ENCODE results near the gene NSUN5.
"Not testable (repeated sequence)": the region's sequence is repeated elsewhere in the genome, so short reads cannot be mapped to it uniquely, and the experiment has no call there.

NSUN5 gene

DNA sequence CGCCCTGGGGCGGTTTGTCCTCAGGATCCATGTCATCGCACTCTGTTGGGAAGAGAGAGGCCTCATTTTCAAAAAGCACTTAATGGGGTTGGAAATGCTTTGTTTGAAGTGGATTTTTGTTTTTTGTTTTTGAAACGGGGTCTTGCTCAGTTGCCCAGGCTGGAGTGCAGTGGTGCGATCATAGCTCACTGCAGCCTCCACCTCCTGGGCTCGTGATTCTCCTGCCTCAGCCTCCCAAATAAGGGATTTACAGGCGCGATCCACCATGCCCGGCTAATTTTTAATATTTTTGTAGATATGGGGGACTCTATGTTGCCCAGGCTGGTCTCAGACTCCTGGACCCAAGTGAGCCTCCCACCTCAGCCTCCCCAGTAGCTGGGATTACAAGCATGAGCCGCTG is 20.1 kb upstream of the NSUN5 start:
- Histone ChIP-seq H3K4me1 (ENCODE audit: control insufficient read depth in 5 of 5, insufficient read depth in 5 of 5, low read length in 5 of 5) (peaks cover 0 to 22% (median 12%) of the 10 kb centered on the region in 5 donors), H3K27ac (ENCODE audit: low read depth, low read length) (no peak overlapping the region), H3K4me3 (ENCODE audit: low read depth in 1 of 5, low read length in 5 of 5) (no peak overlapping the region), H3K36me3 (ENCODE audit: control insufficient read depth in 5 of 5, insufficient read depth in 5 of 5, low read length in 5 of 5) (no peaks in the 10 kb centered on the region), H3K27me3 (ENCODE audit: control insufficient read depth in 5 of 5, insufficient read depth in 4 of 5, low read length in 5 of 5) (no peaks in the 10 kb centered on the region), H3K9ac (ENCODE audit: low read length in 5 of 5) (no peak overlapping the region), H3K9me3 (ENCODE audit: control insufficient read depth in 5 of 5, low read length in 5 of 5) (no peaks in the 10 kb centered on the region)

DNA sequence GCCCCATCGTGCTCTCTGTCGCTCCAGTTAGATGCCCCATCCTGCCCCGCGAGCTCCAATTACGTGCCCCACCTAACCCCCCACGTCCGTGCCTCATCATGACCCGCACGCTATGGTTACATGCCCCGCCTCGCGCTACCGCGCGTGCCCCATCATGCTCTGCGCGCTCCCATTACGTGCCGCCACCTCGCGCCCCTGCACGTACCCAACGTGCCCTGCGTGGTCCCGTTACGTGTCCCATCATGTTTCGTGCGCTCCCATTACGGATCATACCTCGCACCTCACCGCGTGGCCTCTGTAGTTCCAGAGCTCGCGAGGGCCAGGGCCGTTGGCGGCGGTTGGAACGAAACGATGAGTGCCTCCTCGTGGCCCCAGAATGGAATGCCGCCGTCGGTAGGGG is 19.3 kb upstream of the NSUN5 start, which contains the start of the genes FKBP6 and TRIM50:
Gene FKBP6 (plus strand): TSS at position 240 of the 400 bp plus-strand sequence. CDS start 268 bp downstream, outside the sequence.
Gene TRIM50 (minus strand): TSS at position 161 of the 400 bp plus-strand sequence. CDS start 3,295 bp downstream, outside the sequence.
- H3K4me1 ChIP-seq (ENCODE audit: control insufficient read depth in 5 of 5, insufficient read depth in 5 of 5, low read length in 5 of 5) = peaks cover 0 to 24% (median 12%) of the 10 kb centered on the region in 5 donors
- H3K27ac ChIP-seq (ENCODE audit: low read depth, low read length); H3K27me3 ChIP-seq (ENCODE audit: control insufficient read depth in 5 of 5, insufficient read depth in 4 of 5, low read length in 5 of 5); H3K36me3 ChIP-seq (ENCODE audit: control insufficient read depth in 5 of 5, insufficient read depth in 5 of 5, low read length in 5 of 5); H3K9me3 ChIP-seq (ENCODE audit: control insufficient read depth in 5 of 5, low read length in 5 of 5); H3K4me3 ChIP-seq (ENCODE audit: low read depth in 1 of 5, low read length in 5 of 5); H3K9ac ChIP-seq (ENCODE audit: low read length in 5 of 5): not testable (repeated sequence)

DNA sequence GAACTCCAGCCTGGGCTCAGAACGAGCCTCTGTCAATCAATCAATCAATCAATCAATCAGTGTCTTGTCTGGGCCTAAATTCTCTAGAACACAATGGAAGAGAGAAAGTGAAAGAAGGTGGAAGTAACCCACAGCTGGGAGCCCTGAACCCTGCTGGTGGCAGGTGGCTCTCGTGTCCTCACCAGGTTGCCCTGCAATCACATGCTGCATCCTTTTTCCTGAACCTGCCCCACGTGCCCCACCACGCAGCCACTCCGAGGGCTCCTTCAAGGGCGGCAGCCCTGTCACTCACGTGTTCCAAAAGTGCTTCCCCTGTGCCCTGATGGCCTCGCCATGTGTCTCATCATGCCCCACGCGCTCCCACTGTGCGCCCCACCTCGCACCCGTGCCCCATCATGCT is 18.8 kb upstream of the NSUN5 start:
- H3K36me3 ChIP-seq (ENCODE audit: control insufficient read depth in 5 of 5, insufficient read depth in 5 of 5, low read length in 5 of 5); H3K9me3 ChIP-seq (ENCODE audit: control insufficient read depth in 5 of 5, low read length in 5 of 5); H3K4me3 ChIP-seq (ENCODE audit: low read depth in 1 of 5, low read length in 5 of 5); H3K27me3 ChIP-seq (ENCODE audit: control insufficient read depth in 5 of 5, insufficient read depth in 4 of 5, low read length in 5 of 5); H3K27ac ChIP-seq (ENCODE audit: low read depth, low read length); H3K9ac ChIP-seq (ENCODE audit: low read length in 5 of 5): not testable (repeated sequence)
- peaks cover 0 to 24% (median 12%) of the 10 kb centered on the region in 5 donors for H3K4me1 ChIP-seq (ENCODE audit: control insufficient read depth in 5 of 5, insufficient read depth in 5 of 5, low read length in 5 of 5)

DNA sequence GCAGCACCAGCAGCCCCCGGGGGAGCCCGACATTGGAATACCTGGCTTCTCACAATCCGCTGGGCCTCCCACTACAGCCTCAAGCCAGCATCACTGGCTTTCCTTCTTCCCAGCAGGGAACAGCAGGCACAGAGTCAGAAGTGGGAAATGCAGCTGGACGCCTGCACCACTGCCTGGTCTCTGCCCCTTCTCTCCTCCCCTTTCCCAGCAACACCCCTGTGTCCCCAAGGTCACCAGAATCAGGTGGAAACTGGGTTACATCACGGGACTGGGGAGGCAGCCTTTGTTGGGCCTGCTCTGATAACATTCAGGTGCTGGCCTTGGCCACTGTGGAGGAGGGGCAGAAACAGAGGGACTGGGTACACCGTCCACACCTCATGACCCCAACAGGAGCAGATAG is 16.8 kb upstream of the NSUN5 start:
- H3K4me3 ChIP-seq (ENCODE audit: low read depth in 1 of 5, low read length in 5 of 5); H3K9me3 ChIP-seq (ENCODE audit: control insufficient read depth in 5 of 5, low read length in 5 of 5); H3K9ac ChIP-seq (ENCODE audit: low read length in 5 of 5); H3K27ac ChIP-seq (ENCODE audit: low read depth, low read length); H3K36me3 ChIP-seq (ENCODE audit: control insufficient read depth in 5 of 5, insufficient read depth in 5 of 5, low read length in 5 of 5); H3K27me3 ChIP-seq (ENCODE audit: control insufficient read depth in 5 of 5, insufficient read depth in 4 of 5, low read length in 5 of 5): not testable (repeated sequence)
- peaks cover 0 to 18% (median 10%) of the 10 kb centered on the region in 5 donors for H3K4me1 ChIP-seq (ENCODE audit: control insufficient read depth in 5 of 5, insufficient read depth in 5 of 5, low read length in 5 of 5)

DNA sequence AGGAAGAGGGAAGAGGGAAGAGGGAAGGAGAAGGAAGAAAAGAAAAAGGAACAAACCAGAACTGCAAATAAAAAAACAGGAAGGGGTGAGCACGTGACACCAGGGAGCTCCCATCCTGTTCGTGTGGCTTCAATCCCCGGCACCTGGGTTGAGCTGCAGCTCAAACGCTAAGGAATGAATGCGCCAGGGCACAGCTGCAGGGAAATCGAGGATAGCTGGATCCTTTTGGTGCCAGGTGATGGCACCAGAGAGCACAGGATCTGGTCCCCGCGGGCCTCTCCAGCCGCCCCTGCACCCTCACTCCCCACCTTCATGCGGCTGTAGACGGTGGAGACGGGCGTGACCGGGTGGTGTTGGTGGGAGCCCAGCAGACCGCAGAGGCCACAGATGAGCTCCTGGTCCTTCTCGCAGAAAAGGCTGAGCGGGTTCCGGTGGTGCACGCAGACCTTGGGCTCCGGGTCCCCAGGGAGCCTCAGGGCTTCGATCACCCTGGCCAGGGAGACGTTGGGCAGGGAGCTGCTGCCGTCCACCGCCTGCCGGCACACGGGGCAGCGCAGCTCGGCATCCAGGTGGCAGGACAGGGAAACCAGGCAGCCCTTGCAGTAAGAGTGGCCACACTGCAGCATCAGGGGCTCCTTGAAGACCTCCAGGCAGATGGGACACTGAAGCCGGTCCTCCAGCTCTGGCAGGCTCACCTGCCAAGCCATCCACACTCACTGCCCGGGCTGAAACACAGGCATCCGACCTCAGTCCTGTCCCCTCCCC is 15.6 kb upstream of the NSUN5 start:
- H3K27me3 ChIP-seq (ENCODE audit: control insufficient read depth in 5 of 5, insufficient read depth in 4 of 5, low read length in 5 of 5); H3K9me3 ChIP-seq (ENCODE audit: control insufficient read depth in 5 of 5, low read length in 5 of 5); H3K27ac ChIP-seq (ENCODE audit: low read depth, low read length); H3K36me3 ChIP-seq (ENCODE audit: control insufficient read depth in 5 of 5, insufficient read depth in 5 of 5, low read length in 5 of 5): not testable (repeated sequence)
- peak overlapping the region in 1 of 5 donors; percentile 23 for H3K9ac ChIP-seq (ENCODE audit: low read length in 5 of 5)
- H3K4me1 ChIP-seq (ENCODE audit: control insufficient read depth in 5 of 5, insufficient read depth in 5 of 5, low read length in 5 of 5) = peaks cover 0 to 13% (median 10%) of the 10 kb centered on the region in 5 donors
- H3K4me3 ChIP-seq (ENCODE audit: low read depth in 1 of 5, low read length in 5 of 5) = peak overlapping the region in 3 of 5 donors; percentile 43 to 59 (median 48)

DNA sequence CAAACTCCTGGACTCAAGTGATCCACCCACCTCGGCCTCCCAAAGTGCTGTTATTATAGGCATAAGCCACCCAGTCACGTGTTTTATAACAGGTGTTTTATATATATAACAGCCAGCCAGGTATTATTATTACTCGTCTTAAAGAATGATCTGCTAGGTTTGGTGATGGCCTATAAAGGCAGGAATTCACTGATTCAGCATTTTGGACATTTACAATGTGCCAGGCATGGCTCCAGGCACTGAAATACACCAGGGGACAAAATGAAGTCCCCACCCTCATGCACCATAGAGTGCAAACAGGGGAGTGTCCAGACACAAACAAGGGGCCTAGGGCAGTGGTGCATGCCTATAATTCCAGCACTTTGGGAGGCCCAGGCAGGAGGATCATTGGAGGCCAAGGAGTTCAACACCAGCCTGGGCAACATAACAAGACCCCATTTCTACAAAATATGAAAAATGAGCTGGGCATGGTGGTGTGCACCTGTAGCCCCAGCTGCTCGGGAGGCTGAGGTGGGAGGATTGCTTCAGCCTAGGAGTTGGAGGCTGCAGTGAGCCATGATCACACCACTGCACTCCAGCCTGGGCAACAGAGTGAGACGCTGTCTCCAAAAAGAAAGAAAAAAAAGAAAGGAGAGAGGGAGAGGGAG is 14.9 kb upstream of the NSUN5 start:
- not testable (repeated sequence) for H3K27ac ChIP-seq (ENCODE audit: low read depth, low read length); H3K36me3 ChIP-seq (ENCODE audit: control insufficient read depth in 5 of 5, insufficient read depth in 5 of 5, low read length in 5 of 5); H3K27me3 ChIP-seq (ENCODE audit: control insufficient read depth in 5 of 5, insufficient read depth in 4 of 5, low read length in 5 of 5); H3K9me3 ChIP-seq (ENCODE audit: control insufficient read depth in 5 of 5, low read length in 5 of 5); H3K9ac ChIP-seq (ENCODE audit: low read length in 5 of 5)
- Histone ChIP-seq H3K4me3 (ENCODE audit: low read depth in 1 of 5, low read length in 5 of 5) (peak overlapping the region in 2 of 5 donors; percentile 48 to 59), H3K4me1 (ENCODE audit: control insufficient read depth in 5 of 5, insufficient read depth in 5 of 5, low read length in 5 of 5) (peaks cover 0 to 13% (median 10%) of the 10 kb centered on the region in 5 donors)

DNA sequence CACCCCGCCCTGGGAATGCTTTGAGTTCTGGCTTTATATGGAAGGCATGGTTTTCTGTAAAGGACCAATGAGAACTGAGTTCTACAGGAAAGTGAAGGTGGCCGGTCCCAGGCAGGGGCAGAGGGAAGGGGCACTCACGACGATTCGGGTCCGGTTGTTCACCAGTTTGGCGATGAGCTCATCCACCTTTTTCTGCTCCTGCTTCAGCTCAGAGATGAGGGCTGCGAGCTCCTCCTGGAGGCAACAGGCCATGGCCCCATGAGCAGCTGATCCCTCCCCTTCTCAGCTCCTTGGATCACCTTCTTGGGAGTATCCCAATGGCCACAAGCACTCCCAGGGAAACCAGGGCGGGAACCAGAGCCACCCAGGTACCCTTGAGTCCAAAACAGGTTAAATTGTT is 11.4 kb upstream of the NSUN5 start:
- H3K9ac ChIP-seq (ENCODE audit: low read length in 5 of 5); H3K27me3 ChIP-seq (ENCODE audit: control insufficient read depth in 5 of 5, insufficient read depth in 4 of 5, low read length in 5 of 5); H3K4me3 ChIP-seq (ENCODE audit: low read depth in 1 of 5, low read length in 5 of 5); H3K9me3 ChIP-seq (ENCODE audit: control insufficient read depth in 5 of 5, low read length in 5 of 5); H3K27ac ChIP-seq (ENCODE audit: low read depth, low read length); H3K36me3 ChIP-seq (ENCODE audit: control insufficient read depth in 5 of 5, insufficient read depth in 5 of 5, low read length in 5 of 5): not testable (repeated sequence)
- H3K4me1 ChIP-seq (ENCODE audit: control insufficient read depth in 5 of 5, insufficient read depth in 5 of 5, low read length in 5 of 5) = peaks cover 0 to 13% (median 10%) of the 10 kb centered on the region in 5 donors

DNA sequence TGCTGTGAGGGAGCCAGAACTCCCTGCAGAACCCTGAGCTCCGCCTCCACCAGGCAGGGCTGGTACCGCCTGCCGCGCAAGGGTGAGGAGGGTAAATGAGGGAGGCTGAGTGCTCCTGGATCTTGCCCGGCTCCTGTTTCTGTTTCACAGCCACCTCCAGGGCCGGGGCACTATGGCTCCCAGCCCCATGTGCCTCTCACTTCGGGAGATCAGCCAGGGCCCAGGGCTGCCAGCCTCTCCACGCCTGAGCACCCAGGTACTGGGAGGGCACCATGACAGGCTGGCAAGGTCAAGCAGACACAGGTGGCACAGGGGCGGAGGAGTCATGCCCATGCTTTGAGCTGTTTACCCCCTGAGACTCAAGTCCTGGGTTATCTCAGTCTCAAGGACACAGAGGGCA is 10.9 kb upstream of the NSUN5 start:
- H3K9ac ChIP-seq (ENCODE audit: low read length in 5 of 5); H3K36me3 ChIP-seq (ENCODE audit: control insufficient read depth in 5 of 5, insufficient read depth in 5 of 5, low read length in 5 of 5); H3K27me3 ChIP-seq (ENCODE audit: control insufficient read depth in 5 of 5, insufficient read depth in 4 of 5, low read length in 5 of 5); H3K27ac ChIP-seq (ENCODE audit: low read depth, low read length); H3K4me3 ChIP-seq (ENCODE audit: low read depth in 1 of 5, low read length in 5 of 5); H3K9me3 ChIP-seq (ENCODE audit: control insufficient read depth in 5 of 5, low read length in 5 of 5): not testable (repeated sequence)
- peaks cover 0 to 11% (median 9%) of the 10 kb centered on the region in 5 donors for H3K4me1 ChIP-seq (ENCODE audit: control insufficient read depth in 5 of 5, insufficient read depth in 5 of 5, low read length in 5 of 5)

DNA sequence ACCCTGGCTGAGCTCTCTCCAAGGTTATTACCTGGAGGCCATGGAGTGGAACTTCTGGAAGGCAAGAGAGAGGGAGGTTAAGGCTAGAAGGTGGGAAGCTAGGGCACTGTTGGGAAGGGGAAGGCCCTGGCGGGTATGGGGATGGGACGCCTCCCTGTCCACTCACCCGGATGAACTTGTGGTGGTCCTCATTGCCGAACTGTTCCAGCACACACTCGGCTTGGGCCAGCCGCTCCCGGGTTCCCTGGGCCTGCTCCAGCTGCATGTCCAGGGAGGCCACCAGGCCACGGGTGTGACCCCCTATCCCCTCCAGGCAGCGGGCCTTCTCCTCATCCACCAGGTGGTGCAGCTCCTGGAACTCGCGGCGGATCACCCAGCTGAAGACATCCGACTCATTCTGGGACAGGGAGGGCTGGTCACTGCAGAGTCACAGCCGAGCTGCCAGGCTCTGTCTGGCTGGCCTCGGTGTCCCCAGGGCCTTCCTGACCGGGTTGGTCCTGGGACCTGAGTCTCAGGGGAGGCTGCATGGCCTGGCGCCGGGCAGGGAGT is 10.1 kb upstream of the NSUN5 start:
- H3K9ac ChIP-seq (ENCODE audit: low read length in 5 of 5); H3K9me3 ChIP-seq (ENCODE audit: control insufficient read depth in 5 of 5, low read length in 5 of 5); H3K27me3 ChIP-seq (ENCODE audit: control insufficient read depth in 5 of 5, insufficient read depth in 4 of 5, low read length in 5 of 5); H3K4me3 ChIP-seq (ENCODE audit: low read depth in 1 of 5, low read length in 5 of 5); H3K36me3 ChIP-seq (ENCODE audit: control insufficient read depth in 5 of 5, insufficient read depth in 5 of 5, low read length in 5 of 5); H3K27ac ChIP-seq (ENCODE audit: low read depth, low read length); H3K4me1 ChIP-seq (ENCODE audit: control insufficient read depth in 5 of 5, insufficient read depth in 5 of 5, low read length in 5 of 5): not testable (repeated sequence)

DNA sequence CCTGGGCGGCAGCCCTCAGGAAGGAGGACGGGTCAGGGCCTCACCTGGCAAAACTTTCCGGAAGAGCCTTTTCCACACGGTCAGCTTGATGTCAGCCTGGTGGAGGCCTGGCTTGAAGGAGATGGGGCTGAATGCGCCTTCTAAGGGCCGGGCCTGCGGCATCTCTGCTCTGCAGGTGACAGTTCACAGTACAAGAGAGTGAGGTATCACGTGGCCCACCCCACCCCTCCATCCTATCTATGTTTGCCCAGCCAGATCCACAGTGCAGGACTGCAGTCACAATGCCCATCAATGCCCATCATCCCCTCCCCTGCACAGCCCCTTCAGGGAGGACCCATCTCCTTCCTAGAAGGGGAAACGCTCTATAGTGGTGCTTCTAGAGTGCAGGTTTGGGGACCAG is 7.9 kb upstream of the NSUN5 start:
- H3K27me3 ChIP-seq (ENCODE audit: control insufficient read depth in 5 of 5, insufficient read depth in 4 of 5, low read length in 5 of 5) = peaks cover 0 to 3% (median 0%) of the 10 kb centered on the region in 5 donors
- no peak overlapping the region for H3K4me3 ChIP-seq (ENCODE audit: low read depth in 1 of 5, low read length in 5 of 5)
- H3K4me1 ChIP-seq (ENCODE audit: control insufficient read depth in 5 of 5, insufficient read depth in 5 of 5, low read length in 5 of 5) = peaks cover 0 to 5% (median 0%) of the 10 kb centered on the region in 5 donors
- no peak overlapping the region for H3K27ac ChIP-seq (ENCODE audit: low read depth, low read length)
- H3K36me3 ChIP-seq (ENCODE audit: control insufficient read depth in 5 of 5, insufficient read depth in 5 of 5, low read length in 5 of 5) = no peaks in the 10 kb centered on the region
- no peak overlapping the region for H3K9ac ChIP-seq (ENCODE audit: low read length in 5 of 5)
- no peaks in the 10 kb centered on the region for H3K9me3 ChIP-seq (ENCODE audit: control insufficient read depth in 5 of 5, low read length in 5 of 5)
